HEK293 (cell line): ENCODE data around the gene WWOX.

Experiments
- CTCF ChIA-PET: fragments of 350-600 bp; formaldehyde crosslinking; extraction: SDS; loops from one replicate; lab custom pipeline; 2021; ENCODE audit warnings: antibody characterized with exemption; lab: Yijun Ruan, JAX
- POLR2A ChIA-PET: fragments of 300-600 bp; formaldehyde crosslinking; extraction: SDS; loops from one replicate; lab custom pipeline; 2020; ENCODE audit warnings: antibody characterized with exemption, inconsistent platforms; lab: Yijun Ruan, JAX
- H3K27ac ChIP-seq: fragments of 200-500 bp; sonication (Bioruptor generic); 2 replicates; pipeline ENCODE4 v1.5.1; 2014; ENCODE audit warnings: low read depth, low read length, control low read depth, inconsistent platforms; ENCODE audit errors: extremely low read depth
- H3K36me3 ChIP-seq, 2 experiments: fragments of 200-500 bp in 1 of 2; sonication (Bioruptor generic) in 1 of 2; 1 replicate in 1 of 2; 2 replicates in 1 of 2; pipeline ENCODE4 v1.5.1; 2014 to 2017; ENCODE audit warnings: inconsistent platforms in 2 of 2, low read length in 2 of 2; ENCODE audit not compliant: control insufficient read depth in 2 of 2, insufficient read depth in 1 of 2
- H3K4me1 ChIP-seq: fragments of 200-500 bp; sonication (Bioruptor generic); 2 replicates; pipeline ENCODE4 v1.5.1; 2014; ENCODE audit warnings: mild to moderate bottlenecking, low read length, inconsistent platforms; ENCODE audit not compliant: control insufficient read depth, insufficient read depth
- H3K4me3 ChIP-seq: 2 replicates; pipeline ENCODE4 v1.5.1; 2011; ENCODE audit warnings: low read depth, mild to moderate bottlenecking, control low read depth, low read length, moderate library complexity
- H3K9me3 ChIP-seq: fragments of 200-500 bp; sonication (Bioruptor generic); 2 replicates; pipeline ENCODE4 v1.5.1; 2014; ENCODE audit warnings: low read depth, low read length, inconsistent platforms; ENCODE audit not compliant: control insufficient read depth, insufficient read depth
- GLIS2 ChIP-seq: fragments of 450-650 bp; formaldehyde crosslinking; IDR thresholded peaks from 2 replicates; pipeline ENCODE4 v1.5.1; 2016; ENCODE audit warnings: missing biosample characterization, missing genetic modification characterization
- HIC1 ChIP-seq: fragments of 450-650 bp; formaldehyde crosslinking; IDR thresholded peaks from 2 replicates; pipeline ENCODE4 v1.5.1; 2016; ENCODE audit warnings: missing biosample characterization, missing genetic modification characterization
- MEIS1 ChIP-seq: sonication (generic); formaldehyde crosslinking; IDR thresholded peaks from 2 replicates; pipeline ENCODE4 v1.8.1; 2022; ENCODE audit warnings: missing genetic modification reagents, mild to moderate bottlenecking, borderline replicate concordance
- PRDM1 ChIP-seq: fragments of 450-650 bp; formaldehyde crosslinking; IDR thresholded peaks from 2 replicates; pipeline ENCODE4; 2016; ENCODE audit warnings: missing biosample characterization, missing genetic modification characterization
- TRIM28 ChIP-seq: IDR thresholded peaks from 2 replicates; pipeline ENCODE4 v1.6.1; 2011; ENCODE audit warnings: low read length, control low read depth, borderline replicate concordance
- ZFP3 ChIP-seq: fragments of 450-650 bp; formaldehyde crosslinking; IDR thresholded peaks from 2 replicates; pipeline ENCODE4 v1.5.1; 2016; ENCODE audit warnings: low read depth, missing biosample characterization, missing genetic modification characterization
- ZNF132 ChIP-seq: fragments of 450-650 bp; formaldehyde crosslinking; IDR thresholded peaks from 2 replicates; pipeline ENCODE4 v1.5.1; 2017; ENCODE audit warnings: missing biosample characterization, missing genetic modification characterization, borderline replicate concordance
- ZNF174 ChIP-seq: fragments of 450-650 bp; formaldehyde crosslinking; IDR thresholded peaks from 2 replicates; pipeline ENCODE4 v1.5.0; 2017; ENCODE audit warnings: missing biosample characterization, mild to moderate bottlenecking, missing genetic modification characterization
- ZNF302 ChIP-seq: fragments of 450-650 bp; formaldehyde crosslinking; IDR thresholded peaks from 2 replicates; pipeline ENCODE4 v1.5.1; 2016; ENCODE audit warnings: missing biosample characterization, missing genetic modification characterization, low read depth
- ZNF335 ChIP-seq: fragments of 450-650 bp; formaldehyde crosslinking; conservative IDR thresholded peaks from 2 replicates; pipeline ENCODE4 v1.5.1; 2016; ENCODE audit warnings: missing biosample characterization, missing genetic modification characterization
- ZNF394 ChIP-seq: fragments of 450-650 bp; formaldehyde crosslinking; IDR thresholded peaks from 2 replicates; pipeline ENCODE4 v1.5.1; 2016; ENCODE audit warnings: missing biosample characterization, missing genetic modification characterization, mild to moderate bottlenecking, moderate library complexity, borderline replicate concordance
- ZNF48 ChIP-seq: fragments of 450-650 bp; formaldehyde crosslinking; IDR thresholded peaks from 2 replicates; pipeline ENCODE4 v1.5.1; 2016; ENCODE audit warnings: missing biosample characterization, missing genetic modification characterization
- ZNF513 ChIP-seq: fragments of 450-650 bp; IDR thresholded peaks from 2 replicates; pipeline ENCODE4 v1.5.1; 2018; ENCODE audit warnings: missing biosample characterization, missing genetic modification characterization
- ZSCAN16 ChIP-seq: fragments of 450-650 bp; formaldehyde crosslinking; IDR thresholded peaks from 2 replicates; pipeline ENCODE4 v1.5.1; 2016; ENCODE audit warnings: missing biosample characterization, missing genetic modification characterization
- ZSCAN18 ChIP-seq: fragments of 450-650 bp; formaldehyde crosslinking; IDR thresholded peaks from 2 replicates; pipeline ENCODE4 v1.5.1; 2016; ENCODE audit warnings: missing biosample characterization, missing genetic modification characterization
- TF ChIP-seq, protein P1 (sequence below): fragments of 450-650 bp; formaldehyde crosslinking; IDR thresholded peaks from 2 replicates; pipeline ENCODE4 v1.5.1; 2017; ENCODE audit warnings: missing biosample characterization, missing genetic modification characterization
- TF ChIP-seq, protein P2 (sequence below): fragments of 450-650 bp; formaldehyde crosslinking; IDR thresholded peaks from 2 replicates; pipeline ENCODE4 v1.5.1; 2016; ENCODE audit warnings: missing biosample characterization, missing genetic modification characterization

Gene WWOX

GRCh38 chr16:78473031-78473699 is 373.7 kb downstream of the WWOX start:
- H3K36me3 ChIP-seq: no peaks in the 10 kb centered on the region
- ChIA-PET POLR2A (no interaction called here), CTCF (no interaction called here)
- no peak overlapping the region for H3K4me3 ChIP-seq
- TF ChIP-seq TRIM28: 0 out of 2 replicates have a peak, but pooled peaks have one; percentile 14
- no peak for TF ChIP-seq MEIS1
- TF ChIP-seq ZNF335 (tag by site-specific recombination): 0 out of 2 replicates have a peak, but pooled peaks have one; percentile 25
- TF ChIP-seq, protein P1, sequence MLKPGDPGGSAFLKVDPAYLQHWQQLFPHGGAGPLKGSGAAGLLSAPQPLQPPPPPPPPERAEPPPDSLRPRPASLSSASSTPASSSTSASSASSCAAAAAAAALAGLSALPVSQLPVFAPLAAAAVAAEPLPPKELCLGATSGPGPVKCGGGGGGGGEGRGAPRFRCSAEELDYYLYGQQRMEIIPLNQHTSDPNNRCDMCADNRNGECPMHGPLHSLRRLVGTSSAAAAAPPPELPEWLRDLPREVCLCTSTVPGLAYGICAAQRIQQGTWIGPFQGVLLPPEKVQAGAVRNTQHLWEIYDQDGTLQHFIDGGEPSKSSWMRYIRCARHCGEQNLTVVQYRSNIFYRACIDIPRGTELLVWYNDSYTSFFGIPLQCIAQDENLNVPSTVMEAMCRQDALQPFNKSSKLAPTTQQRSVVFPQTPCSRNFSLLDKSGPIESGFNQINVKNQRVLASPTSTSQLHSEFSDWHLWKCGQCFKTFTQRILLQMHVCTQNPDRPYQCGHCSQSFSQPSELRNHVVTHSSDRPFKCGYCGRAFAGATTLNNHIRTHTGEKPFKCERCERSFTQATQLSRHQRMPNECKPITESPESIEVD (tag by site-specific recombination): peak; percentile 37; the same call in 1 of the 2 replicates
- H3K9me3 ChIP-seq: no peaks in the 10 kb centered on the region
- no peak overlapping the region for H3K27ac ChIP-seq
- H3K4me1 ChIP-seq: peaks cover 4% of the 10 kb centered on the region; the same call in 1 of the 2 replicates

DNA sequence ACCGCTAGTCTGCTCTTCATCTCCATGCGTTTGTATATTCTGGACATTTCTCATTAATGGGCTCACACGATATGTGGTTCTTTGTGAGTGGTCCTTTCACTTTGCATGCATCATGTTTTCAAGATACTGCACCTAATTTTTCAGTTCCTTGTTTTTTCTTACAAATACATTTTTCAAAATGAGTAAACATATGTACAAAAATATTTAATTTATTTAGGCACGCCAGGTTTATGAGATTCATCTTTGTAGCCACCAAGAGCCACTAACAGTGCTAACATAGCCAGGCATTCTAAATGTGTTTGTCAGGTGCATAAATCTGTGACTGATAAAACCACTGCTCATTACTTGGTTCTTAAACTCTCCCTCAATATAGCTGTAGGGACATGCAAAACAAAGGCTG is 375.3 kb downstream of the WWOX start:
- POLR2A ChIA-PET: no interaction called here
- no peaks in the 10 kb centered on the region for H3K9me3 ChIP-seq
- no peak for TF ChIP-seq ZSCAN18 (tag by site-specific recombination)
- no peak for TF ChIP-seq ZSCAN16 (tag by site-specific recombination)
- TF ChIP-seq ZNF302 (tag by site-specific recombination): no peak
- no peak for TF ChIP-seq ZNF48 (tag by site-specific recombination)
- no peak for TF ChIP-seq ZFP3 (tag by site-specific recombination)
- no peak for TF ChIP-seq ZNF174
- no peak for TF ChIP-seq ZNF513 (tag by site-specific recombination)
- no peak for TF ChIP-seq GLIS2
- TF ChIP-seq HIC1 (tag by site-specific recombination): no peak
- TF ChIP-seq ZNF394: no peak
- no peak for TF ChIP-seq PRDM1 (tag by site-specific recombination)
- TF ChIP-seq ZNF132 (tag by site-specific recombination): no peak
- TF ChIP-seq, protein P2, sequence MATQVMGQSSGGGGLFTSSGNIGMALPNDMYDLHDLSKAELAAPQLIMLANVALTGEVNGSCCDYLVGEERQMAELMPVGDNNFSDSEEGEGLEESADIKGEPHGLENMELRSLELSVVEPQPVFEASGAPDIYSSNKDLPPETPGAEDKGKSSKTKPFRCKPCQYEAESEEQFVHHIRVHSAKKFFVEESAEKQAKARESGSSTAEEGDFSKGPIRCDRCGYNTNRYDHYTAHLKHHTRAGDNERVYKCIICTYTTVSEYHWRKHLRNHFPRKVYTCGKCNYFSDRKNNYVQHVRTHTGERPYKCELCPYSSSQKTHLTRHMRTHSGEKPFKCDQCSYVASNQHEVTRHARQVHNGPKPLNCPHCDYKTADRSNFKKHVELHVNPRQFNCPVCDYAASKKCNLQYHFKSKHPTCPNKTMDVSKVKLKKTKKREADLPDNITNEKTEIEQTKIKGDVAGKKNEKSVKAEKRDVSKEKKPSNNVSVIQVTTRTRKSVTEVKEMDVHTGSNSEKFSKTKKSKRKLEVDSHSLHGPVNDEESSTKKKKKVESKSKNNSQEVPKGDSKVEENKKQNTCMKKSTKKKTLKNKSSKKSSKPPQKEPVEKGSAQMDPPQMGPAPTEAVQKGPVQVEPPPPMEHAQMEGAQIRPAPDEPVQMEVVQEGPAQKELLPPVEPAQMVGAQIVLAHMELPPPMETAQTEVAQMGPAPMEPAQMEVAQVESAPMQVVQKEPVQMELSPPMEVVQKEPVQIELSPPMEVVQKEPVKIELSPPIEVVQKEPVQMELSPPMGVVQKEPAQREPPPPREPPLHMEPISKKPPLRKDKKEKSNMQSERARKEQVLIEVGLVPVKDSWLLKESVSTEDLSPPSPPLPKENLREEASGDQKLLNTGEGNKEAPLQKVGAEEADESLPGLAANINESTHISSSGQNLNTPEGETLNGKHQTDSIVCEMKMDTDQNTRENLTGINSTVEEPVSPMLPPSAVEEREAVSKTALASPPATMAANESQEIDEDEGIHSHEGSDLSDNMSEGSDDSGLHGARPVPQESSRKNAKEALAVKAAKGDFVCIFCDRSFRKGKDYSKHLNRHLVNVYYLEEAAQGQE: no peak
- CTCF ChIA-PET: no interaction called here
- peaks cover 4% of the 10 kb centered on the region; the same call in 1 of the 2 replicates for H3K4me1 ChIP-seq
- no peak overlapping the region for H3K4me3 ChIP-seq
- no peak overlapping the region for H3K27ac ChIP-seq
- H3K36me3 ChIP-seq: no peaks in the 10 kb centered on the region
